ENCODE data around the gene DRD1. TPM values are rescaled to one million over a fixed set of nuclear protein-coding genes. Genes with fewer than 3 reads are reported as not detected.
A peak's percentile ranks its signal among the peaks of the same experiment; 100 is the strongest.

The DRD1 gene
- total and polyA plus RNA-seq, 2 of the 4 experiments (the other 2 are of a cell fraction): 0.18 to 0.19 TPM

DNA sequence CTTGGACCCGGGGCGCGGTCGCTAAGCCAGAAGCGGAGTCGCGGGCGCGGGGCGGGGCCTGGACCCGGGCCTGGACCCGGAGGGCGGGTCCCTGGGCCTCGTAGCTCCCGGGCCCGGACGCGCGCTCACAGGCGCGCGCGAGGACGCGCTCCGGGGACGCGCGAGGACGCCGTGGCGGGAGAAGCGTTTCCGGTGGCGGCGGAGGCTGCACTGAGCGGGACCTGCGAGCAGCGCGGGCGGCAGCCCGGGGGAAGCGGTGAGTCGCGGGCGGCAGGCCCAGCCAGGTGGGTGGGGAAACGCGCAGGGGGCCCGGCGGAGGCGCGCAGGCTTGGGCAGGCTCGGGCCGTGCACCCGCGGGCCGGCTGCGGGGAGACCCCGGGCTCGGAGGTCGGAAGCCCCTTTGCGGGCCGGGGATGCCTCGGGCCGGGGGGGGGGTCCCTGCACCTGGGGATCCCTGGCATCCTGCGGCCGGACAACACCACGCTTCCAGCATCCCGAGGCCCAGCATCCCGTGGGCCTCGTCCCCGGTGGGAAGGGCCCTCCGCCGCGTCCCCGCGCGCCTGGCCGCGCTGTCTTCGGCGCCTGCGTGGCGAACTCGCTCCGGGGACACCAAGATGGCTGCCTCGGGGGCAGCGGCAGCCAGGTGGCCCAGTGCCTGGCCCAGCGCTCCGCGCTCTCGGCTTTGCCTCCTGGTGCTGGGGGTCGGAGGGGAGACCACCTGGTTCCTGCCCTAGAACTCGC is 34.6 kb upstream of the DRD1 start, which contains the start of gene SFXN1:
Gene SFXN1, plus strand, starts transcription at position 177 of the 741 bp plus-strand sequence. CDS start 13,544 bp downstream, outside the sequence.
- no TSS peak for BruUV-seq (replicated peaks)
- H3K4ac ChIP-seq (ENCODE audit: low read depth, low read length): peak within 1 kb of the TSS; percentile 98

More for the DNA sequence above, 34.6 kb upstream of the DRD1 start, which contains the start of gene SFXN1:
- Histone ChIP-seq H4K91ac (ENCODE audit: insufficient read depth, low read depth, low read length) (peak within 1 kb of the TSS; percentile 97), H2BK20ac (ENCODE audit: low read depth, low read length) (peak within 1 kb of the TSS; percentile 29), H4K5ac (ENCODE audit: low read depth, low read length) (peak within 1 kb of the TSS; percentile 96), H3K36me3 (ENCODE audit: control insufficient read depth, insufficient read depth, low read length) (peaks cover 7% of the 10 kb centered on the region), H3K4me3 (ENCODE audit: insufficient read depth, low read depth, low read length) (peak within 1 kb of the TSS; percentile 93), H2AFZ (replicated peaks; ENCODE audit: low read length, poor library complexity) (peak within 1 kb of the TSS; percentile 91), H3K23ac (ENCODE audit: low read depth, low read length) (peak within 1 kb of the TSS; percentile 99), H3K4me1 (ENCODE audit: control insufficient read depth, insufficient read depth, low read length) (peaks cover 5% of the 10 kb centered on the region), H2BK120ac (ENCODE audit: low read depth, low read length) (peak within 1 kb of the TSS; percentile 82), H4K8ac (ENCODE audit: low read depth in 2 of 2, low read length in 2 of 2) (peak within 1 kb of the TSS; percentile 90 to 98), H3K9me3 (ENCODE audit: control insufficient read depth, insufficient read depth, low read length) (no peaks in the 10 kb centered on the region), H3K56ac (ENCODE audit: extremely low read depth, insufficient read depth, low read length) (peak within 1 kb of the TSS; percentile 90), H3K18ac (ENCODE audit: low read depth, low read length) (peak within 1 kb of the TSS; percentile 80), H4K20me1 (ENCODE audit: insufficient read depth, low read length) (peaks cover 20% of the 10 kb centered on the region), H2BK15ac (ENCODE audit: low read depth, low read length) (peak within 1 kb of the TSS; percentile 70), H3K9ac (ENCODE audit: low read depth, low read length) (peak within 1 kb of the TSS; percentile 92), H3K27ac (ENCODE audit: insufficient read depth, low read length) (peak within 1 kb of the TSS; percentile 79), H2AK5ac (ENCODE audit: low read depth, low read length) (peak within 1 kb of the TSS; percentile 96), H2AK9ac (replicated peaks; ENCODE audit: low read depth, low read length, poor library complexity) (peak within 1 kb of the TSS; percentile 97), H3K27me3 (ENCODE audit: control insufficient read depth, insufficient read depth, low read length) (peaks cover 3% of the 10 kb centered on the region), H3K79me1 (ENCODE audit: low read depth in 1 of 2, low read length in 2 of 2) (peaks cover 8 to 28% of the 10 kb centered on the region in 2 experiments; a peak in 3 of 4 replicates), H3K9me1 (ENCODE audit: insufficient read depth, low read length) (peaks cover 11% of the 10 kb centered on the region; the same call in 1 of the 2 replicates), H3K14ac (replicated peaks; ENCODE audit: low read depth, low read length) (peak within 1 kb of the TSS; percentile 100), H2BK5ac (ENCODE audit: low read depth, low read length, poor library complexity, severe bottlenecking) (peak within 1 kb of the TSS; percentile 75), H3K4me2 (ENCODE audit: low read depth, low read length) (peak within 1 kb of the TSS; percentile 90)
- ATAC-seq (ENCODE audit: low read depth): peak; percentile 92
- TF ChIP-seq MXI1 (IDR thresholded peaks at IDR 0.05; ENCODE audit: borderline replicate concordance, low read depth, low read length) (peak; percentile 40; the same call in 1 of the 2 replicates), RCOR1 (IDR thresholded peaks at IDR 0.05; ENCODE audit: insufficient replicate concordance, low read length) (no peak), RFX5 (IDR thresholded peaks at IDR 0.05; ENCODE audit: low read depth, low read length) (no peak), NFE2L2 (IDR thresholded peaks at IDR 0.05; ENCODE audit: low read depth, low read length) (no peak), POLR2A (IDR thresholded peaks at IDR 0.05; ENCODE audit: low read depth, low read length) (peak; percentile 63; the same call in 1 of the 2 replicates), RAD21 (IDR thresholded peaks at IDR 0.05; ENCODE audit: low read length) (no peak), MAZ (IDR thresholded peaks at IDR 0.05; ENCODE audit: borderline replicate concordance, low read depth, low read length) (peak; percentile 19; the same call in 1 of the 2 replicates), CEBPB (IDR thresholded peaks at IDR 0.05; ENCODE audit: low read depth, low read length) (no peak), CHD1 (IDR thresholded peaks at IDR 0.05; ENCODE audit: low read depth, low read length) (no peak), SMC3 (IDR thresholded peaks at IDR 0.05; ENCODE audit: low read depth, low read length) (no peak)
- TF ChIP-seq, protein P1, sequence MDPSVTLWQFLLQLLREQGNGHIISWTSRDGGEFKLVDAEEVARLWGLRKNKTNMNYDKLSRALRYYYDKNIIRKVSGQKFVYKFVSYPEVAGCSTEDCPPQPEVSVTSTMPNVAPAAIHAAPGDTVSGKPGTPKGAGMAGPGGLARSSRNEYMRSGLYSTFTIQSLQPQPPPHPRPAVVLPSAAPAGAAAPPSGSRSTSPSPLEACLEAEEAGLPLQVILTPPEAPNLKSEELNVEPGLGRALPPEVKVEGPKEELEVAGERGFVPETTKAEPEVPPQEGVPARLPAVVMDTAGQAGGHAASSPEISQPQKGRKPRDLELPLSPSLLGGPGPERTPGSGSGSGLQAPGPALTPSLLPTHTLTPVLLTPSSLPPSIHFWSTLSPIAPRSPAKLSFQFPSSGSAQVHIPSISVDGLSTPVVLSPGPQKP (IDR thresholded peaks at IDR 0.05; ENCODE audit: borderline replicate concordance, low read depth, low read length): no peak
- ChIA-PET POLR2A (ENCODE audit: unreplicated experiment) (interaction anchor here (0.6 kb wide), 2 partner anchors 49 to 970 kb away, joined by 3 to 4 read pairs; no protein-coding TSS in a partner anchor), CTCF (interaction anchor here (0.6 kb wide), 1 partner anchor 247 kb away, joined by 3 read pairs; no protein-coding TSS in a partner anchor)
- 1% methylated on average over 53 of the region's 94 CpGs; no CpG with 5 or more reads in 1 of the 2 experiments for WGBS, 2 experiments (ENCODE audit: extremely low coverage in 2 of 2, insufficient read length in 1 of 2)
- in situ Hi-C loops (cut with MboI; ENCODE audit: low sequenced_read_pairs): no loop called here
- intact Hi-C loops (cut with micrococcal nuclease): no loop called here
- dilution Hi-C loops (cut with HindIII; ENCODE audit: low sequenced_read_pairs, unreplicated experiment): no loop called here
- DNase-seq: peak; percentile 68

Measured in IMR-90 (cell line).